AG09319 (cell line): ENCODE measurements around the gene TMEM266.

Experiments
- DNase-seq: peaks from one replicate; pipeline ENCODE4 v3.0.0-alpha.2; 2010; ENCODE audit warnings: low read depth; ENCODE audit errors: extremely low read depth
- CTCF ChIP-seq: IDR thresholded peaks from 2 replicates; pipeline ENCODE4 v1.5.1; 2011; ENCODE audit warnings: low read depth, mild to moderate bottlenecking, inconsistent platforms, low read length, moderate library complexity

The TMEM266 gene

GRCh38 chr15:76251717-76252116 is 191.9 kb downstream of the TMEM266 start:
- no peak for DNase-seq
- TF ChIP-seq CTCF: no peak

DNA sequence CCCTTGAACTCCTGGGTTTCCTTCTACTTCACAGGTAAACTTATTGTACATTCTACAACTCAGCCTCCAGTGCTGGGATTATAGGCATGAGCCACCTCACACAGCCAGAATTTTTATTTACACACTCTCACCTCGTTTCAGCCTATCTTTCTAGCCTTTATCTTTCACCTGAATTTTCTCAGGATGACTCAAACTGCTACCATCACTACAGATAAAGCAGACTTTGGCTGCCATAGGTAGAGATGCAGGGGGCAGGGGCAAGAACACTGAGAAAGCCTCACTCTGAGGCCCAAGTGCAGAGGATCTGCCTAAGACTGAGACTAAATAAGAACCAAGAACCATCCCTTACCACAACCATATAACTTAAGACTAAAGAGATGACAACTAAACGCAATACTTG is 192.5 kb downstream of the TMEM266 start:
- no peak for DNase-seq
- no peak for TF ChIP-seq CTCF

- TF ChIP-seq CTCF: no peak
- DNase-seq: no peak
These were observed 194.1 kb downstream of the TMEM266 start for GRCh38 chr15:76253691-76254473.
